H1 (cell line): ENCODE results near the gene RASGRF1.

Experiments
- CTCF ChIP-seq, 3 experiments: IDR thresholded peaks; 1 replicate in 2 of 3; 2 replicates in 1 of 3; pipeline versions ENCODE4 v1.5.1 to v1.6.1; 2011; ENCODE audit warnings: low read length in 3 of 3, mild to moderate bottlenecking in 3 of 3, inconsistent platforms in 2 of 3, low read depth in 1 of 3, moderate library complexity in 1 of 3; ENCODE audit not compliant: insufficient read depth in 1 of 3; ENCODE audit errors: control extremely low read depth in 1 of 3
- FOSL1 ChIP-seq: IDR thresholded peaks from 2 replicates; pipeline ENCODE4 v1.6.1; 2011; ENCODE audit warnings: mild to moderate bottlenecking, low read depth, low read length, moderate library complexity; ENCODE audit not compliant: insufficient read depth
- PHF8 ChIP-seq: fragments of 200-600 bp; sonication (generic); conservative IDR thresholded peaks from 2 replicates; pipeline ENCODE4 v1.7.1; 2012; ENCODE audit warnings: low read depth, mild to moderate bottlenecking, inconsistent platforms, low read length, moderate library complexity

- TF ChIP-seq PHF8 (no peak), FOSL1 (no peak), CTCF (IDR thresholded peaks at IDR 0.05; ENCODE audit: control extremely low read depth in 1 of 3, insufficient read depth in 1 of 3, low read depth in 1 of 3, low read length in 3 of 3) (no peak)
Measured at GRCh38 chr15:79089331-79089889, 1.2 kb downstream of the RASGRF1 start.
